HEK293T (cell line): Measurements from ENCODE around the gene TAS1R2.

Experiments used
- ARNT ChIP-seq: fragments of 450-650 bp; IDR thresholded peaks from 2 replicates; pipeline ENCODE4 v1.6.1; 2017; ENCODE audit warnings: mild to moderate bottlenecking
- BHLHE40 ChIP-seq: fragments of 450-650 bp; IDR thresholded peaks from 2 replicates; pipeline ENCODE4 v1.6.1; 2016; ENCODE audit warnings: mild to moderate bottlenecking, moderate library complexity, borderline replicate concordance
- CTBP1 ChIP-seq: fragments of 450-650 bp; IDR thresholded peaks from 2 replicates; pipeline ENCODE4 v1.6.1; 2016; ENCODE audit warnings: borderline replicate concordance
- FOXA1 ChIP-seq: fragments of 450-650 bp; IDR thresholded peaks from 2 replicates; pipeline ENCODE4 v1.6.1; 2016; ENCODE audit warnings: mild to moderate bottlenecking
- FOXK2 ChIP-seq: fragments of 450-650 bp; IDR thresholded peaks from 2 replicates; pipeline ENCODE4 v1.6.1; 2016; ENCODE audit warnings: mild to moderate bottlenecking
- FOXM1 ChIP-seq: fragments of 450-650 bp; IDR thresholded peaks from 2 replicates; pipeline ENCODE4 v1.6.1; 2017; ENCODE audit warnings: mild to moderate bottlenecking, borderline replicate concordance
- HDGF ChIP-seq: fragments of 450-650 bp; IDR thresholded peaks from 2 replicates; pipeline ENCODE4 v1.6.1; 2017; ENCODE audit warnings: antibody characterized with exemption, borderline replicate concordance
- L3MBTL2 ChIP-seq: fragments of 450-650 bp; conservative IDR thresholded peaks from 2 replicates; pipeline ENCODE4 v1.6.1; 2016; ENCODE audit warnings: mild to moderate bottlenecking
- LEF1 ChIP-seq: fragments of 450-650 bp; IDR thresholded peaks from 2 replicates; pipeline ENCODE4 v1.6.1; 2017; ENCODE audit warnings: mild to moderate bottlenecking, borderline replicate concordance
- PKNOX1 ChIP-seq: fragments of 450-650 bp; IDR thresholded peaks from 2 replicates; pipeline ENCODE4 v1.6.1; 2016
- SP1 ChIP-seq: fragments of 450-650 bp; IDR thresholded peaks from 2 replicates; pipeline ENCODE4 v1.6.1; 2017
- SUZ12 ChIP-seq: fragments of 450-650 bp; IDR thresholded peaks from 2 replicates; pipeline ENCODE4 v1.6.1; 2016; ENCODE audit warnings: mild to moderate bottlenecking
- TARDBP ChIP-seq: fragments of 450-650 bp; IDR thresholded peaks from 2 replicates; pipeline ENCODE4 v1.6.1; 2016
- ZNF384 ChIP-seq: fragments of 450-650 bp; IDR thresholded peaks from 2 replicates; pipeline ENCODE4 v1.6.1; 2016

- TF ChIP-seq FOXA1 (no peak), SP1 (no peak), BHLHE40 (no peak), ARNT (no peak), HDGF (no peak), TARDBP (no peak), FOXM1 (no peak), PKNOX1 (no peak), SUZ12 (no peak), ZNF384 (no peak), LEF1 (no peak), FOXK2 (no peak), L3MBTL2 (no peak), CTBP1 (no peak)
Measured at GRCh38 chr1:18885311-18886002, 26.0 kb upstream of the TAS1R2 start.
